AG10803 (cell line): Measurements from ENCODE around the gene FGD1.

Experiments used
- DNase-seq: peaks from one replicate; pipeline ENCODE4 v3.0.0; 2010; ENCODE audit warnings: low read depth
- H3K4me3 ChIP-seq: 2 replicates; pipeline ENCODE4 v1.5.1; 2011; ENCODE audit warnings: mild to moderate bottlenecking, low read length, control low read depth
- CTCF ChIP-seq: conservative IDR thresholded peaks from 2 replicates; pipeline ENCODE4 v1.5.1; 2011; ENCODE audit warnings: mild to moderate bottlenecking, low read length, control low read depth, inconsistent platforms

The FGD1 gene

GRCh38 chrX:54415534-54416350 lies 80.3 kb downstream of the FGD1 start:
- no peak overlapping the region for H3K4me3 ChIP-seq
- no peak for DNase-seq
- no peak for TF ChIP-seq CTCF

- DNase-seq: peak; percentile 48
- H3K4me3 ChIP-seq: no peak overlapping the region
- no peak for TF ChIP-seq CTCF
These were observed 82.3 kb downstream of the FGD1 start for GRCh38 chrX:54413753-54414152.

GRCh38 chrX:54411732-54412131 lies 84.3 kb downstream of the FGD1 start:
- DNase-seq: no peak
- no peak overlapping the region for H3K4me3 ChIP-seq
- TF ChIP-seq CTCF: no peak

- TF ChIP-seq CTCF: no peak
- no peak for DNase-seq
- H3K4me3 ChIP-seq: no peak overlapping the region
These were observed 88.8 kb downstream of the FGD1 start for GRCh38 chrX:54407266-54407665.

- DNase-seq: peak; percentile 6
- no peak for TF ChIP-seq CTCF
- H3K4me3 ChIP-seq: no peak overlapping the region
These were observed 98.9 kb downstream of the FGD1 start for GRCh38 chrX:54397113-54397512.
